C4-2B (cell line): ENCODE measurements around the gene LEMD3.

ENCODE experiments used
- CTCF ChIP-seq: fragments of 450-650 bp; conservative IDR thresholded peaks from 2 replicates; pipeline ENCODE4 v1.5.1; 2017; ENCODE audit warnings: mild to moderate bottlenecking
- ZFX ChIP-seq: fragments of 450-650 bp; IDR thresholded peaks from 2 replicates; pipeline ENCODE4 v1.6.1; 2017

- TF ChIP-seq CTCF (no peak), ZFX (no peak)
These were observed 106.2 kb downstream of the LEMD3 start for GRCh38 chr12:65275627-65276026.
